ENCODE results near the gene DDX4. TPM values are rescaled to one million over a fixed set of nuclear protein-coding genes. Genes with fewer than 3 reads are reported as not detected.

DDX4 gene
- total RNA-seq, 4 donors from 2014 or later, result 0.21 TPM; not detected in 3

- H3K9me3 ChIP-seq, result no peaks in the 10 kb centered on the region
- TF ChIP-seq POLR2A (IDR thresholded peaks at IDR 0.05) (no peak), EP300 (IDR thresholded peaks at IDR 0.05) (no peak), CTCF (IDR thresholded peaks at IDR 0.05) (no peak)
- no peaks in the 10 kb centered on the region for H3K27me3 ChIP-seq
- no peak for DNase-seq (ENCODE audit: low spot score in 2 of 2)
- H3K4me1 ChIP-seq, result no peaks in the 10 kb centered on the region
- H3K36me3 ChIP-seq, result no peaks in the 10 kb centered on the region
- H3K4me3 ChIP-seq, result no peak overlapping the region
- no peak overlapping the region for H3K27ac ChIP-seq
- 88 to 89% methylated on average over 2 of the region's 2 CpGs for WGBS, 2 donors
Measured at GRCh38 chr5:55763746-55764420, 26.0 kb downstream of the DDX4 start.

- H3K4me1 ChIP-seq, result no peaks in the 10 kb centered on the region
- no peak for TF ChIP-seq EP300 (IDR thresholded peaks at IDR 0.05)
- no peak for TF ChIP-seq CTCF (IDR thresholded peaks at IDR 0.05)
- no peak for TF ChIP-seq POLR2A (IDR thresholded peaks at IDR 0.05)
- H3K27me3 ChIP-seq, result no peaks in the 10 kb centered on the region
- DNase-seq (ENCODE audit: low spot score in 2 of 2), result no peak
- no peaks in the 10 kb centered on the region for H3K36me3 ChIP-seq
- WGBS, 2 donors, result 96 to 100% methylated on average over 2 of the region's 2 CpGs
- H3K4me3 ChIP-seq, result no peak overlapping the region
- H3K27ac ChIP-seq, result no peak overlapping the region
- no peaks in the 10 kb centered on the region for H3K9me3 ChIP-seq
Measured at GRCh38 chr5:55768279-55768678, 30.4 kb downstream of the DDX4 start.

DNA sequence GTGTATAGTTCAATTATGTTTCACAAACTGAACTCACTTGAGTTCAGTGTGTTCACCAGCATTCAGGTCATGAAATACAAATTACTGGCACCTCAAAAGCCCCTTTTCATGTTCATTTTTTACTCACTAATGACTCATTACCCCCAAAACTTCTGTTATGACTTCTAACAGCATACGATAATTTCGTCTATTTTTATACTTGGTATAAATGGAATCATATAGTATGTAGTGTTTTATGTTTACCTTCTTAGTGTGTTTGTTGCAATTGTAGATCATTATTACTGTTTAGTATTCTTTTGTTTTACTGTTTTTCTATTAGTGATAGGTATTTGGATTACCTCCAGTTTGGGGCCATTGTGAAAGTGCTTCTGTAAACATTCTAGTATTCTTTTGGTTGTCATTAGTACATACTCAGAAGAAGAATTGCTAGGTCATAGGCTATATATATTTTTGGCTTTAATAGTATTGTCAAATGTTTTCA lies 33.4 kb downstream of the DDX4 start:
- H3K27me3 ChIP-seq, result no peaks in the 10 kb centered on the region
- H3K4me3 ChIP-seq, result no peak overlapping the region
- H3K36me3 ChIP-seq, result no peaks in the 10 kb centered on the region
- H3K27ac ChIP-seq, result no peak overlapping the region
- TF ChIP-seq CTCF (IDR thresholded peaks at IDR 0.05) (no peak), EP300 (IDR thresholded peaks at IDR 0.05) (no peak), POLR2A (IDR thresholded peaks at IDR 0.05) (no peak)
- no peaks in the 10 kb centered on the region for H3K4me1 ChIP-seq
- no peaks in the 10 kb centered on the region for H3K9me3 ChIP-seq
- no peak for DNase-seq (ENCODE audit: low spot score in 2 of 2)
- 83 to 89% methylated on average over 2 of the region's 2 CpGs for WGBS, 2 donors

DNA sequence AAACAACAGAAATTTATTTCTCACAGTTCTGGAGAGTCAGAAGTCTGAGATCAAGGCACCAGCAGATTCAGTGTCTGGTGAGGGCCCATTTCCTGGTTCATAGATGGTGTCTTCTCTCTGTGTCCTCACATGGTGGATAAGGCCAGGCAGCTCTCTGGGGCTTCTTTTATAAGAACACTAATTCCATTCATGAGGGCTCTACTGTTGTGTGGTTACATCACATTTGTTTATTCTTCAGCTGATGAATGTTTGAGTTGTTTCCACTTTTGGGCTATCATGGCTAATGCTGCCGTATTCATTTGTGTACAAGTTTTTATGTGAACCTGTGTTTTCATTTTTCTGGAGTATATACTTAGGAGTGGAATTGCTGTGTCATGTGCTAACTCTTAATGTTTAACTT lies 35.2 kb downstream of the DDX4 start:
- no peaks in the 10 kb centered on the region for H3K4me1 ChIP-seq
- no peak overlapping the region for H3K27ac ChIP-seq
- no peak for DNase-seq (ENCODE audit: low spot score in 2 of 2)
- WGBS, 2 donors, result 37 to 57% methylated on average over 1 of the region's 1 CpG
- TF ChIP-seq CTCF (IDR thresholded peaks at IDR 0.05) (no peak), POLR2A (IDR thresholded peaks at IDR 0.05) (no peak), EP300 (IDR thresholded peaks at IDR 0.05) (no peak)
- H3K4me3 ChIP-seq, result no peak overlapping the region
- no peaks in the 10 kb centered on the region for H3K27me3 ChIP-seq
- H3K9me3 ChIP-seq, result no peaks in the 10 kb centered on the region
- no peaks in the 10 kb centered on the region for H3K36me3 ChIP-seq

GRCh38 chr5:55777332-55777731 lies 39.5 kb downstream of the DDX4 start:
- WGBS, 2 donors, result 88 to 93% methylated on average over 6 of the region's 6 CpGs
- TF ChIP-seq EP300 (IDR thresholded peaks at IDR 0.05) (no peak), POLR2A (IDR thresholded peaks at IDR 0.05) (no peak), CTCF (IDR thresholded peaks at IDR 0.05) (no peak)
- Histone ChIP-seq H3K27me3 (no peaks in the 10 kb centered on the region), H3K4me1 (no peaks in the 10 kb centered on the region), H3K4me3 (no peak overlapping the region), H3K27ac (no peak overlapping the region), H3K36me3 (no peaks in the 10 kb centered on the region), H3K9me3 (no peaks in the 10 kb centered on the region)
- no peak for DNase-seq (ENCODE audit: low spot score in 2 of 2)

Measured in tibial nerve (tissue), 4 donors.